WTC11 (cell line): ENCODE measurements around the gene RTP3. TPM values are rescaled to one million over a fixed set of nuclear protein-coding genes. Genes with fewer than 3 reads are reported as not detected.

Experiments used
- ATAC-seq: fragments of 200-7000 bp; cut with Tn5 transposase; 2 replicates; pipeline ENCODE4 v1.10.0; 2021; ENCODE audit warnings: mild to moderate bottlenecking, moderate library complexity
- CTCF ChIA-PET: fragments of 300-600 bp; sonication (Branson Sonifier 250); formaldehyde crosslinking; loops from one replicate; lab custom pipeline; 2021; ENCODE audit warnings: antibody characterized with exemption; lab: Charles Lee
- POLR2A ChIA-PET: fragments of 350-600 bp; sonication (Branson Sonifier 250); formaldehyde crosslinking; loops from one replicate; lab custom pipeline; 2021; ENCODE audit warnings: antibody characterized with exemption; lab: Charles Lee
- DNase-seq: peaks from one replicate; pipeline ENCODE4 v3.0.0; 2021; ENCODE audit warnings: low spot score
- H3K27ac Mint-ChIP-seq: 2 replicates; pipeline ENCODE4 v1.8.0; 2021; ENCODE audit warnings: mixed read lengths
- H3K27me3 Mint-ChIP-seq: 2 replicates; pipeline ENCODE4 v1.8.0; 2021; ENCODE audit warnings: low read depth, mild to moderate bottlenecking, moderate library complexity, mixed read lengths
- H3K36me3 Mint-ChIP-seq: 2 replicates; pipeline ENCODE4 v1.8.0; 2021; ENCODE audit warnings: mixed read lengths
- H3K4me1 Mint-ChIP-seq: 2 replicates; pipeline ENCODE4 v1.8.0; 2022; ENCODE audit warnings: mixed read lengths
- H3K4me3 Mint-ChIP-seq: 2 replicates; pipeline ENCODE4 v1.8.0; 2021; ENCODE audit warnings: mild to moderate bottlenecking, moderate library complexity, mixed read lengths
- H3K9me3 Mint-ChIP-seq: 2 replicates; pipeline ENCODE4 v1.8.0; 2021; ENCODE audit warnings: mixed read lengths
- ETV6 ChIP-seq: sonication (generic); formaldehyde crosslinking; IDR thresholded peaks from 2 replicates; pipeline ENCODE4 v1.8.1; 2022; ENCODE audit warnings: mild to moderate bottlenecking, missing genetic modification reagents
- JUN ChIP-seq: sonication (generic); formaldehyde crosslinking; IDR thresholded peaks from 2 replicates; pipeline ENCODE4 v1.8.0; 2023; ENCODE audit warnings: mild to moderate bottlenecking, missing genetic modification reagents
- NR1H2 ChIP-seq: sonication (generic); formaldehyde crosslinking; IDR thresholded peaks from 2 replicates; pipeline ENCODE4 v1.9.0; 2021; ENCODE audit warnings: mild to moderate bottlenecking, moderate library complexity, missing genetic modification reagents
- RORB ChIP-seq: fragments of 250-450 bp; sonication (Bioruptor Pico); IDR thresholded peaks from 2 replicates; pipeline ENCODE4 v1.9.0; 2021; ENCODE audit warnings: mild to moderate bottlenecking
- SMAD3 ChIP-seq: sonication (generic); formaldehyde crosslinking; IDR thresholded peaks from 2 replicates; pipeline ENCODE4 v1.8.0; 2022; ENCODE audit warnings: missing genetic modification reagents, mild to moderate bottlenecking, borderline replicate concordance
- ZNF121 ChIP-seq: sonication (generic); formaldehyde crosslinking; IDR thresholded peaks from 2 replicates; pipeline ENCODE4 v1.8.0; 2023; ENCODE audit warnings: missing genetic modification reagents
- total RNA-seq: library from RNA; stranded (reverse); gene quantifications from 3 replicates; pipeline ENCODE4 v1.2.3, GENCODE V29; 2021
- TF ChIP-seq, protein P1 (sequence below): sonication (generic); formaldehyde crosslinking; IDR thresholded peaks from 2 replicates; pipeline ENCODE4 v1.8.1; 2023; ENCODE audit warnings: mild to moderate bottlenecking, missing genetic modification reagents, moderate library complexity
- TF ChIP-seq, protein P2 (sequence below): sonication (generic); formaldehyde crosslinking; conservative IDR thresholded peaks from 2 replicates; pipeline ENCODE4 v1.8.1; 2022; ENCODE audit warnings: mild to moderate bottlenecking, missing genetic modification reagents
- TF ChIP-seq, protein P3 (sequence below): fragments of 250-450 bp; sonication (Bioruptor Pico); IDR thresholded peaks from 2 replicates; pipeline ENCODE4 v1.9.0; 2021; ENCODE audit warnings: moderate library complexity, mild to moderate bottlenecking, inconsistent platforms, borderline replicate concordance
- TF ChIP-seq, protein P4 (sequence below): fragments of 250-450 bp; sonication (Bioruptor Pico); IDR thresholded peaks from 2 replicates; pipeline ENCODE4 v1.9.0; 2021; ENCODE audit warnings: mild to moderate bottlenecking
- TF ChIP-seq, protein P5 (sequence below): sonication (generic); formaldehyde crosslinking; IDR thresholded peaks from 2 replicates; pipeline ENCODE4 v1.8.0; 2022; ENCODE audit warnings: missing genetic modification reagents
- TF ChIP-seq, protein P6 (sequence below): sonication (generic); formaldehyde crosslinking; IDR thresholded peaks from 2 replicates; pipeline ENCODE4 v1.8.1; 2023; ENCODE audit warnings: mild to moderate bottlenecking, missing genetic modification reagents, moderate library complexity

Gene RTP3
- total RNA-seq, 1 experiment from 2014 or later, result not detected

DNA sequence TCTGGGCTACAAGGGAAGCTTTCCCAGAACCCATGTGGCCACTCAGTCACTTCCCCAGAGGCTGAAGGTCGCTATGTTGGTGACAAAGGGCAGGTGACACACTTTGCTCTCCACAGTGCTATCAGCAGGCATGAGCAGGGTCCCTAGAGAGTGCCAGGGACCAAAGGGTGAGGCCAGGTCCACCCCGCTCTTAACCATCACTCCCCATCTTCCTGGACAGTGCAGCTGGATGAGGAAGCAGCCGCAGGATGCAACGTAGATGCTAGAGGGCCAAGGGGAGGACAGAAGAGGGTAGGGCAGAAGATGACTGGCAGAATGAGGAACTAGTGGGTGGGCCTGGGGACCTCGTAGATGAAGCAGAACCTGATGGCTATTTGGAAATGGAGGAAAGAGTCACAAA, 19.4 kb upstream of the RTP3 start:
- ChIA-PET POLR2A (no interaction called here), CTCF (interaction anchor here (1.1 kb wide), 1 partner anchor 16 kb away, joined by 4 read pairs; no protein-coding TSS in a partner anchor)
- Mint-ChIP-seq H3K27ac (no peak overlapping the region), H3K27me3 (peaks cover 4% of the 10 kb centered on the region), H3K4me1 (no peaks in the 10 kb centered on the region), H3K9me3 (peaks cover 23% of the 10 kb centered on the region), H3K36me3 (peaks cover 10% of the 10 kb centered on the region), H3K4me3 (no peak overlapping the region)
- no peak for TF ChIP-seq ETV6 (CRISPR knock-in tag)
- TF ChIP-seq, protein P1, sequence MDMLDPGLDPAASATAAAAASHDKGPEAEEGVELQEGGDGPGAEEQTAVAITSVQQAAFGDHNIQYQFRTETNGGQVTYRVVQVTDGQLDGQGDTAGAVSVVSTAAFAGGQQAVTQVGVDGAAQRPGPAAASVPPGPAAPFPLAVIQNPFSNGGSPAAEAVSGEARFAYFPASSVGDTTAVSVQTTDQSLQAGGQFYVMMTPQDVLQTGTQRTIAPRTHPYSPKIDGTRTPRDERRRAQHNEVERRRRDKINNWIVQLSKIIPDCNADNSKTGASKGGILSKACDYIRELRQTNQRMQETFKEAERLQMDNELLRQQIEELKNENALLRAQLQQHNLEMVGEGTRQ (CRISPR knock-in tag), result no peak
- no peak for TF ChIP-seq RORB (CRISPR knock-in tag)
- TF ChIP-seq, protein P2, sequence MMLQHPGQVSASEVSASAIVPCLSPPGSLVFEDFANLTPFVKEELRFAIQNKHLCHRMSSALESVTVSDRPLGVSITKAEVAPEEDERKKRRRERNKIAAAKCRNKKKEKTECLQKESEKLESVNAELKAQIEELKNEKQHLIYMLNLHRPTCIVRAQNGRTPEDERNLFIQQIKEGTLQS (CRISPR knock-in tag), result no peak
- TF ChIP-seq, protein P3, sequence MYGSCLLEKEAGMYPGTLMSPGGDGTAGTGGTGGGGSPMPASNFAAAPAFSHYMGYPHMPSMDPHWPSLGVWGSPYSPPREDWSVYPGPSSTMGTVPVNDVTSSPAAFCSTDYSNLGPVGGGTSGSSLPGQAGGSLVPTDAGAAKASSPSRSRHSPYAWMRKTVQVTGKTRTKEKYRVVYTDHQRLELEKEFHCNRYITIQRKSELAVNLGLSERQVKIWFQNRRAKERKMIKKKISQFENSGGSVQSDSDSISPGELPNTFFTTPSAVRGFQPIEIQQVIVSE, result no peak
- DNase-seq (no peak), ATAC-seq (no peak)

DNA sequence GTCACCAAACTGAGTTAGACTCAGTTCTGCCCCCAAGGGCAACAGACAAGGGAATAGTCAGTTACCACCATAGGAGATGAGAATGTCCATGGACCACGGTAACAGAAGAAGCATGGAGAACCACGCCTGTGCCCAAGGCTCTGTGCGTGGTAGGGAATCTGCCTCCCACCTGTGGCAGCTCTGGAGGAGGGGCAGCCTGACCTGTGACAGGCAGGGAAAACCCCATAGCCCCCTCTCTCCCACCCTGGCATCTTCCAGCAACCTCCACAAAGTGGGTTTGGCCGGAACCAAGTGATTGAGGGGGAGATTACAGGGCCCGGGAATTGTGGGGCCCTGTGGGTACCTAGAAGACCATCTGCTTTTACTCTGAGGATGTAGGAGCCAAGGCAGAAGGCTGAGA, 18.8 kb upstream of the RTP3 start:
- POLR2A ChIA-PET, result no interaction called here
- ATAC-seq (no peak), DNase-seq (no peak)
- TF ChIP-seq RORB (CRISPR knock-in tag) (no peak), NR1H2 (no peak)
- TF ChIP-seq, protein P4, sequence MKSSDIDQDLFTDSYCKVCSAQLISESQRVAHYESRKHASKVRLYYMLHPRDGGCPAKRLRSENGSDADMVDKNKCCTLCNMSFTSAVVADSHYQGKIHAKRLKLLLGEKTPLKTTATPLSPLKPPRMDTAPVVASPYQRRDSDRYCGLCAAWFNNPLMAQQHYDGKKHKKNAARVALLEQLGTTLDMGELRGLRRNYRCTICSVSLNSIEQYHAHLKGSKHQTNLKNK (CRISPR knock-in tag), result no peak
- TF ChIP-seq, protein P5, sequence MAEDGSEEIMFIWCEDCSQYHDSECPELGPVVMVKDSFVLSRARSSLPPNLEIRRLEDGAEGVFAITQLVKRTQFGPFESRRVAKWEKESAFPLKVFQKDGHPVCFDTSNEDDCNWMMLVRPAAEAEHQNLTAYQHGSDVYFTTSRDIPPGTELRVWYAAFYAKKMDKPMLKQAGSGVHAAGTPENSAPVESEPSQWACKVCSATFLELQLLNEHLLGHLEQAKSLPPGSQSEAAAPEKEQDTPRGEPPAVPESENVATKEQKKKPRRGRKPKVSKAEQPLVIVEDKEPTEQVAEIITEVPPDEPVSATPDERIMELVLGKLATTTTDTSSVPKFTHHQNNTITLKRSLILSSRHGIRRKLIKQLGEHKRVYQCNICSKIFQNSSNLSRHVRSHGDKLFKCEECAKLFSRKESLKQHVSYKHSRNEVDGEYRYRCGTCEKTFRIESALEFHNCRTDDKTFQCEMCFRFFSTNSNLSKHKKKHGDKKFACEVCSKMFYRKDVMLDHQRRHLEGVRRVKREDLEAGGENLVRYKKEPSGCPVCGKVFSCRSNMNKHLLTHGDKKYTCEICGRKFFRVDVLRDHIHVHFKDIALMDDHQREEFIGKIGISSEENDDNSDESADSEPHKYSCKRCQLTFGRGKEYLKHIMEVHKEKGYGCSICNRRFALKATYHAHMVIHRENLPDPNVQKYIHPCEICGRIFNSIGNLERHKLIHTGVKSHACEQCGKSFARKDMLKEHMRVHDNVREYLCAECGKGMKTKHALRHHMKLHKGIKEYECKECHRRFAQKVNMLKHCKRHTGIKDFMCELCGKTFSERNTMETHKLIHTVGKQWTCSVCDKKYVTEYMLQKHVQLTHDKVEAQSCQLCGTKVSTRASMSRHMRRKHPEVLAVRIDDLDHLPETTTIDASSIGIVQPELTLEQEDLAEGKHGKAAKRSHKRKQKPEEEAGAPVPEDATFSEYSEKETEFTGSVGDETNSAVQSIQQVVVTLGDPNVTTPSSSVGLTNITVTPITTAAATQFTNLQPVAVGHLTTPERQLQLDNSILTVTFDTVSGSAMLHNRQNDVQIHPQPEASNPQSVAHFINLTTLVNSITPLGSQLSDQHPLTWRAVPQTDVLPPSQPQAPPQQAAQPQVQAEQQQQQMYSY (CRISPR knock-in tag), result no peak
- H3K4me3 Mint-ChIP-seq, result no peak overlapping the region
- peaks cover 17% of the 10 kb centered on the region for H3K9me3 Mint-ChIP-seq
- H3K27ac Mint-ChIP-seq, result no peak overlapping the region
- H3K36me3 Mint-ChIP-seq, result peaks cover 10% of the 10 kb centered on the region
- no peaks in the 10 kb centered on the region for H3K4me1 Mint-ChIP-seq
- CTCF ChIA-PET, result interaction anchor here (1.1 kb wide), 1 partner anchor 17 kb away, joined by 4 read pairs; no protein-coding TSS in a partner anchor
- peaks cover 4% of the 10 kb centered on the region for H3K27me3 Mint-ChIP-seq

DNA sequence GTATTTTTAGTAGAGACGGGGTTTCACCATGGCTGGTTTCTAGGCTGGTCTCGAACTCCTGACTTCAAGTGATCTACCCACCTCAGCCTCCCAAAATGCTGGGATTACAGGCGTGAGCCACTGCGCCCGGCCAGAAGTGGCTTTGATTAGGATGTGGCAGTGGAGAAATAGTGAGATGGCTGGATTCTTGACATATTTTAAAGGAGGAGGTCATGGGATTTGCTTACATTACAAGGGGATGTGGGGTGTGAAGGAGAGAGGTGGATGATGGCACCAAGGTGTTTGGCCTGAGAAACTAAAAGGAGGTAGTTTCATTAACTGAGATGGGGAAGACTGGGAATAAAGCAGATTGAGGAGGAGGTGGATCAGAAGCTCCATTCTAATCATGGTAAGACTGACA, 18.1 kb upstream of the RTP3 start:
- H3K4me3 Mint-ChIP-seq, result no peak overlapping the region
- no peak overlapping the region for H3K27ac Mint-ChIP-seq
- DNase-seq, result no peak
- no peak for ATAC-seq
- peaks cover 10% of the 10 kb centered on the region for H3K9me3 Mint-ChIP-seq
- H3K36me3 Mint-ChIP-seq, result peaks cover 5% of the 10 kb centered on the region
- TF ChIP-seq JUN (no peak), SMAD3 (CRISPR knock-in tag) (no peak), ZNF121 (no peak)
- TF ChIP-seq, protein P6, sequence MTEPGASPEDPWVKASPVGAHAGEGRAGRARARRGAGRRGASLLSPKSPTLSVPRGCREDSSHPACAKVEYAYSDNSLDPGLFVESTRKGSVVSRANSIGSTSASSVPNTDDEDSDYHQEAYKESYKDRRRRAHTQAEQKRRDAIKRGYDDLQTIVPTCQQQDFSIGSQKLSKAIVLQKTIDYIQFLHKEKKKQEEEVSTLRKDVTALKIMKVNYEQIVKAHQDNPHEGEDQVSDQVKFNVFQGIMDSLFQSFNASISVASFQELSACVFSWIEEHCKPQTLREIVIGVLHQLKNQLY (CRISPR knock-in tag), result no peak
- ChIA-PET CTCF (interaction anchor here (1.1 kb wide), 1 partner anchor 9 kb away, joined by 6 read pairs; no protein-coding TSS in a partner anchor), POLR2A (no interaction called here)
- H3K27me3 Mint-ChIP-seq, result peaks cover 2% of the 10 kb centered on the region
- no peaks in the 10 kb centered on the region for H3K4me1 Mint-ChIP-seq
